Stimulated activated CD8-positive, alpha-beta memory T cell treated with anti-CD3 and anti-CD28 coated beads, Interleukin-15, amount 100 ng/mL, for 24 hours (primary cell): ENCODE data around the gene FXR1.
A peak's percentile ranks its signal among the peaks of the same experiment; 100 is the strongest.
"Not testable (repeated sequence)": the region's sequence is repeated elsewhere in the genome, so short reads cannot be mapped to it uniquely, and the experiment has no call there.

Experiments
- DNase-seq: peaks from one replicate; pipeline ENCODE4 v3.0.0-alpha.2; 2020; ENCODE audit warnings: low read depth

Gene FXR1

GRCh38 chr3:180912304-180913296 lies at the start of gene FXR1:
Gene FXR1 (plus strand): TSS chr3:180912670. CDS start chr3:180912686, 16 bp downstream.
- DNase-seq: peak; percentile 74

- no peak for DNase-seq
Observed at GRCh38 chr3:180870008-180870699, 42.3 kb upstream of the FXR1 start.

GRCh38 chr3:180871901-180872300 lies 40.6 kb upstream of the FXR1 start:
- no peak for DNase-seq

GRCh38 chr3:180872430-180872829 lies 40.0 kb upstream of the FXR1 start:
- DNase-seq: not testable (repeated sequence)

- no peak for DNase-seq
Observed at GRCh38 chr3:180875124-180875698, 37.3 kb upstream of the FXR1 start.

GRCh38 chr3:180881065-180881801 lies 31.2 kb upstream of the FXR1 start:
- DNase-seq: no peak

GRCh38 chr3:180882115-180882514 lies 30.4 kb upstream of the FXR1 start:
- DNase-seq: no peak

- DNase-seq: no peak
Observed at GRCh38 chr3:180888992-180889560, 23.4 kb upstream of the FXR1 start.

GRCh38 chr3:180898572-180898971 lies 13.9 kb upstream of the FXR1 start:
- DNase-seq: no peak

GRCh38 chr3:180909369-180910127 lies 2.9 kb upstream of the FXR1 start:
- no peak for DNase-seq

GRCh38 chr3:180910823-180911222 lies 1.6 kb upstream of the FXR1 start:
- DNase-seq: no peak

- no peak for DNase-seq
Observed at GRCh38 chr3:180911876-180912303, 580 bp upstream of the FXR1 start.

GRCh38 chr3:180913581-180914404 lies 1.3 kb downstream of the FXR1 start:
- DNase-seq: no peak

- DNase-seq: no peak
Observed at GRCh38 chr3:180918542-180918941, 6.1 kb downstream of the FXR1 start.

GRCh38 chr3:180922242-180922641 lies 9.8 kb downstream of the FXR1 start:
- DNase-seq: no peak

GRCh38 chr3:180923561-180923960 lies 11.1 kb downstream of the FXR1 start:
- DNase-seq: no peak

GRCh38 chr3:180926526-180926925 lies 14.1 kb downstream of the FXR1 start:
- no peak for DNase-seq

GRCh38 chr3:180929376-180929775 lies 16.9 kb downstream of the FXR1 start:
- no peak for DNase-seq

GRCh38 chr3:180930526-180930925 lies 18.1 kb downstream of the FXR1 start:
- DNase-seq: no peak

GRCh38 chr3:180932819-180933218 lies 20.3 kb downstream of the FXR1 start:
- no peak for DNase-seq
